ENCODE results near the gene HTR3E.
"Not testable (repeated sequence)": the region's sequence is repeated elsewhere in the genome, so short reads cannot be mapped to it uniquely, and the experiment has no call there.

GRCh38 chr3:184121031-184121430 lies 24.2 kb downstream of the HTR3E start:
- not testable (repeated sequence) for TF ChIP-seq CTCF (conservative IDR thresholded peaks at IDR 0.05; ENCODE audit: low read length); EZH2phosphoT487 (IDR thresholded peaks at IDR 0.05; ENCODE audit: borderline replicate concordance)

Measured in Loucy (cell line).